HK-2 (cell line): ENCODE results near the gene NOTCH1.
A peak's percentile ranks its signal among the peaks of the same experiment; 100 is the strongest.

ENCODE experiments used
- DNase-seq: peaks from one replicate; pipeline ENCODE4 v3.0.0-alpha.2; 2018; ENCODE audit not compliant: unreplicated experiment

Gene NOTCH1

DNA sequence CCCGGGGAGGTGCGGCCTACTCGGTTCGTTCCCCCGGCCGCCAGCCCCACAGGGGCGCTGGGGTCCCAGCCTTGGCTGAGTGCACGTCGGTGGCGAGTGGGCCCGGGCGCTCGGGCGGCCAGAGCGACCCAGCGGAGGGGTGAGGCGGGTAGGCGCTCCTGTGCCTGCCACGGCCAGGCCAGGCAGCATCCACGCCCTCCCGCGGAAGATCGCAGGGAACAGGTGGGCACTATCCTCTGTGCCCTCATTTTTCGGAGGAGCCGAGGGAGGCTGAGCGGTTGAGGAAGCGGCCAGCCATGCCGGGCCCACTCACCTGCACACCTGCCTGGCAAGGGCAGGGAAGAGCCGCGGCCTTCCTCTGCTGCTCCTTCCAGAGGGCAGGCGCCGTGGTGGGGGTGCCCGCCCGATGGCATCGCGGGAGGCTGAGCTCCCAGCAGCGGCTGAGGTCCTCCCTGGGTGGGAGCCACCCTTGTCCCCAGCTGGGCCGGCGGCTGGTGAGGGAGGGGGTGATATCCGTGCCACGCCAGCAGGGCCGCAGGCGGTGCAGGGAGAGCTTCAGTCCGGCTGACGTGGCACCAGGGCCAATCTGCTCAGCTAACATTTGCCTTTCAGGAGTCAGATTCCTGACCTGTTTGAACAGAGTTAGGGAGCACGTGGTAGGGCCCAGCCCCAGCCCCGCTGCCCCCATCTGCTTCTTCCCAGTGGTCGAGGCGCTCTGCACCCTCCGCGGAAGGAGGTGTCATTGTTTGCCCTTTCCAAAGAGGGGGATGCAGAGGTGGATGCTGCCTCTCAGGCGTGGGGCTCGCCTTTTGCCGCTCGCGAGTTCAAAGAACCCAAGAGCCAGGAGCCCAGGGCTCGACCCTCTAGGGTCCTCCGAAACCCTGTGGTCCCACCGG is 61.4 kb downstream of the NOTCH1 start:
- peak; percentile 69 for DNase-seq

DNA sequence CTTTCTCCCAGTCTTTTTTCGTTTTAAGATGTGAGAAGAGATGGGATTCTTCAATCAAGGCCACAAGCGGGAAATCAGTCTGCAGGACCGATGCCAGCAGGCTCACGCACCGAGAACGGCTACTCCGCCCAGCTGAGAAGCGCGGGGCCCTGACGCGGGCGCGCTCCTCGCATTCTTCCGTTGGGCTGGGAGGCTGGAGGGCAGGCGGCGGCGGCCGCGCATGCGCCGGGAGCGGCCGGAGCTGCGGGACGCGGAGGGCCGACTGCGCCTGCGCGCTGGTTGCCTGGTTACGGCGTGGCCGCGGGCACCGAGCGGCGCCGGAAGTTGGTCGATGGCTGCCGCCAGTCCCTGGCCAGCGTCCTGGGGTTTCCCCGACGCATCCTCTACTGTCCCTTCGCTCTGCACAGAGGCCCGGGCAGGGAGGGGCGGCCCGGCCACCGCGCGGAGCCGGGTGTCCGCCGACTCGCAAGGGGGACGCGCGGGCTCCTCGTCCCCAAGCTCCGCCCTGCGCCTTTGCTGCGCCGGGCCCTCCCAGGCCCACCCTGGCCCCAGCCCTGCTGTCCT is 62.2 kb downstream of the NOTCH1 start:
- peak; percentile 97 for DNase-seq

DNA sequence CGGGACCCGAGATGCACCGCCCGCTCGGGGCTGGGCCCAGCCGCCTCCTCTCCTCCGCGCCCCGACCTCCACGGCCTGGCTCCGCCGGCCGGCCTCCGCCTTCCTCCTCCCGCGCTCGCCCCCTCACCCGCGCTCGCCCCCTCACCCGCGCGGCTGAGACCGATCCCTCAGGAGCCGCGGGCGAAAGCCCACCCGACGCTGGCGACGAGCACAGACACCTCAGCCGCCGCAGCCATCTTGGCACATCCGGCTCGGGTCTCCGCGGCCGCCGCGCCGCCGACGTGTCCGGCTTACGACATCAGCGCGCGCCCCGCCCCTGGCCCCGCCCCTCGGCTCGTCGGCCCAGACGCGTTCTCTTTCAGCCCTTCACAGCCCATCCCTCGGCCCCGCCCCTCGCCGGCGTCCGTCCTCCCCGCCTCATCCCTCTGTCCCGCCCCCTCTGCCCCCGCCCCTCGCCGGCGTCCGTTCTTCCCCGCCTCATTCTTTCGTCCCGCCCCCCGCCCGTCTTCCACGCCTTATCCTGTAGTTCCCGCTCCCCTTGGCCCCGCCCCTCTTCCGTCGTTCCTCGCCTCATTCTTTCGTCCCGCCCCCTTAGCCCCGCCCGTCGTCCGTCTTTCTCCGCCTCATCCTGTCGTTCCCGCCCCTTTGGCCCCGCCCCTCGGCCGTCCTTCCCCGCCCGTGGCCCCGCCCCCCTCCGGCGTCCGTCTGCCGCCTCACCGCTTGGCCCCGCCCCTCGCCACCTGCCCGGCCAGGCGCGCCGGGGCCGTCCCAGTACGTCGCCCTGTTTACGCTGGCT is 62.9 kb downstream of the NOTCH1 start, which contains the start of gene SEC16A:
SEC16A (minus strand) TSS at position 248 of the 796 bp plus-strand sequence. CDS start 5,425 bp downstream, outside the sequence.
- peak; percentile 100 for DNase-seq

DNA sequence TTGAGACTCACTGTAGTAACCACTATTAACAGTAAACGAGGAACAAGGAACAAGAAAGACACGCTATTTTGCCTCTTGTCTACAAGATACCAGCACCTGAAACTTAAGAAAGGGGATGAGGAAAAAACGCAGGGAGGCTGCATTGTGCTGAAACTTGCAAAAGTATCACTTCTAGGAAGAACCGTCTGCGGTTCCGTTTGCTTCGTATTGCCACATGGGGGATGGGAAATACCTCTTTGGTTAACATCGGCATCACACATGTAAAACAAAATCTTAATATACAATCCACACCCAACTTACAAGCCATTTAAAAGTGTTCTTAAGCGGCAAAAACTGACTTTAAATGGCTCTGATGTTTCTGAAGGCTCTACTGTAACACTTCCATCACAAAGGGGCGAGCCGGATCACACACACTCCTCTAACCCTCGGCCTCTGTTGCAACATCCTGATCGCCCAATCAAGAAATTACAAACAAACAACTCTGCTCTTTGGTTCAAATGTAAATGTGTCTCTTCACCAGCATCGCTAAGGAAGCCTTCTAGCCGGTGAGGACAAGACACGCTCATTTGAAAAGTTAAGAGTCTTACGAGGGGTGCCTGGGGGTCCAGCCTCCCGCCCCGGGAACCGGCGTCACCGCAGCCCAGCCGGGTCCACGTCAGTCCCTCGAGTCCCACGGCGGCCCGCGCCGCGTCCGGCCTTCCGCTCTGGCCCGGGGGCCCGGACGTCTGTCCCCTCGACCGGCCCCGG is 63.6 kb downstream of the NOTCH1 start:
- no peak for DNase-seq

DNA sequence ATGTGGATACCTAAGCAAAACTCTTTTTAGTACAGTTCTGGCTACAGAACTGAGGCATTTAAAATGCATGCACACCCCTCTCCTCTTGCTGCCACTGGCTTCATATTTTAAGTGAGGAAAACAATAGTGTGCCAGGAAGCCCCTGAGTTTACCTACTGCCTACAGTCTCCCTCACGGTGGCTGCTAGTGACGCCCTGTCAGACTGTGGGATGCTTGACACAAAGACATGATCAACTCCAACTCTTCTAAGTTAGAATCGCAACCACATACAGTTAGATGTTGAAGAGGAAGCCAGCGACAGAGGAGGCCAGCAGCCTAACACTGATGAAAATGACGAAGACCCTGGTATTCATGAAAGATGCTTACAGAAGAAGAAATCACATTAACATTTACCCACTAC is 64.3 kb downstream of the NOTCH1 start:
- no peak for DNase-seq

DNA sequence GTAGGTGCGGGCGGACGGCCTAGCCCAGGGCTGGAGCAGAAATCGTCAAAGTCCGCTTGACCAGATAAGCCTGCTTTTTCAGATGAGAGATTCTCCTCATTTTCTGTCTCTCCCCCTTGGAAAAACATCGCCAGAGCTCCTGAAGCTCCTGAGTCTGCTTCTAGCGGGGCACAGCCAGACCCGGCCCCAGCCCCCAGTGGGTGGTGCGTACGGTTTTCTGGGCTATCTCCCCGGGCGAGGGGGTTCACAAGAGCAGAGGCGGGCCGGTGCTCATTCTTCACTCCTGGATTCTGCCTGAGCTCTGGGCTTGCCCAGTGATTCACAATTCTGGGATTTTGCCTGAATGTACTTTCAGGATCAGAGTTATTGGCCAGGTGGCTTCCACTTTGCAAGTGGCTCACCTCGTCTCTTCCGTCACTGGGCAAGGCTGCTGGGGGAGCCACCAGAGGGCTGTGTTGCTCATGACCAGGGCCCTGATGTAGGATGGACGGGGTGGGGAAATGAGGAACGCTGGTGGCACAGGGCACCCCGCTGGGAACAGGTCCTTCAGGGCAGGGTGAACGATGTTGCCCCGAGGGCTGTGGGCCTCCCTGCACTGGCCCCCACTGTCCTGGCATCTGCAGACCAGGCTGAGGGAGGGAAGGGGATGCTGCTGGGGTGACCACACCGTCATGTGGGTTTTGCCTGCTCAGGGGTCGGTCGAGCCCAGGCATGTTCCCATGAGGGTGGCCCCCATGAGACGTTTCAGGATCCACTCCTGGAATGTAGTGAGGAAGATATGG is 69.3 kb downstream of the NOTCH1 start:
- no peak for DNase-seq

DNA sequence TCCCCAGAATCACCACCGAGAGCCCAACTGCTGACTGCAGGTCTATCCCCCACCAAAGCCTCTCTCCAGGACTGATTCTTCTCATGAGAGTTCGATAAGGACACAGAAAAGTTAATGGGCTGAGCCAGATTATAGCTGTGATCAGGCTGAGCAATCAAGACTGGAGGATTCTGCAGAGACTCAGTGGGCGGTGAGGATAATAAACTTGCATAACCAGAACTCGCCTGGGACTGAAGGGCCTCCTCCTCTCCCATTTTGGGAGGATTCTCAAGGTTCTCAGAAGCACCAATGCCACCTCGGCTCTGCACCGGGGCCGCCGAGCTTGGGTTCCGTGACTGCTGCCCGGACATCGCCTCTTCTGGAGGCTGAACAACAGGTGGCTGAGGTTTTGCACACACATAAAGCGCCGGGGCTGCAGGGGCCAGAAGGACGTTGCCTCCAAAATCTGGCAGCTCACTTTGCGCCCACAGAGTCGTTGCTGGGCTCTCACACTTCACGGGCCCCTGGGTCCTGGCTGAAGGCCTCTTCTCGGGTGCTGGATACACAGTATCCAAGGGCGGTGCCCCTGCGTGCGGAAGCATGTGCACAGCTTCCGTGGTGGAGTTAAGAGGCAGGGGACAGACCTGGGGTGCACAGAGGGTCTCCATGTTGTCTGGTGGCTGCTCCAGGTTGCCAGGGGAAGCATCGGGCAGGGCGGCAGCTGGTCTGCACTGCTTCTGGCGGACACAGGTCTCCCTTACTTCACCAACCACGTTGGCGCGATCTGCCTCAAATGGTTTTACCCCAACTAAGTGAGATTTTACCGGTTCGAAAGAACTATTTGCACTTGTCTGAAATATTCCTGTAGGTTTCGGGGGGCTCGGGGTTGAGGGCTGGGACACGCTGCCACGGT is 70.6 kb downstream of the NOTCH1 start:
- DNase-seq, result no peak

DNA sequence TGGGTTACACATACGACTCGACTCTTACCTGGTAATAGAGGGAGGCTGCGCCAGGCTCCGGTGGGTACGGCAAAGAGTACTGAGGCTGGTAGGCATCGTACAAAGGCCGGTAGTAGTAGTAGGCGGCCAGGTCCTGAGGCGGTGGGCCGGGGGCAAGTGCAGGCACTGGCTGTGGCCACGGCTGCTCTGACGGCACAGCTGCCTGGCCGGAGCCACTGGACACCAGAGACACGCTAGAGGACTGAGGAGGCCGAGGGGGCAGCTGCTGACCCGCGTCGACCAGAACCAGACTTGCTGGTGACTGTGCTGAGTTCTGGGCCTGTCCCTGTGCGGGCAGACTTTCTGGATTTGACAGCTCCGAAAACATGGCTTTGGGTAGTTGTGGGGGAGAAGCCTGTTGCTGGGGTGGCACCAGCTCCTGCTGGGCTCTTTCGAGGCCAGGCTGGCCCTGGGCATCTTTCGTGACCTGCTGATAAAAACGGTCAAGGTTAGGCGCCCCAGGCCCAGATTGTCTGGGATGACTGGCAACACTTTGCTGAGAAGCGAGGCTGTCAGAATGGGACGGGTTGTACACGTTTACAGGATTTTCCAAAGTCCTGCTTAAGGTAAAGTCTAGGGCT is 71.7 kb downstream of the NOTCH1 start:
- DNase-seq, result no peak

DNA sequence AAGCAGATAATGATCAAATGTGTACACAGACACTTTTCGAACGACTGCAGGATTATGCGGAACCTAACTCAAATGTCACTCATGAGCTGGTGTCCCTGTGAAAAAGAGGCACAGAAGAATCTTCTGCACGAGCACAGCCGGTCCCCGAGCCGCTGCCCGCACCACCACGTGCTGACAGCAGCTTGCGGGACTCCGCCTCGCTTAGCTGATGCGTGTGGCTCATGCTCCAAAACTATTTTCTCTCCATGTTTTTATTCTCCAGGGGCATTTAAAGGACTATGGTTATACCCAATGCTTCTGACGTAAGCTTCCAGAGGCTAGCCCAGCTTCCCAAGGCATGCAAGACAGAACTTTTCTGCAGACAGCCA is 72.5 kb downstream of the NOTCH1 start:
- DNase-seq, result no peak

DNA sequence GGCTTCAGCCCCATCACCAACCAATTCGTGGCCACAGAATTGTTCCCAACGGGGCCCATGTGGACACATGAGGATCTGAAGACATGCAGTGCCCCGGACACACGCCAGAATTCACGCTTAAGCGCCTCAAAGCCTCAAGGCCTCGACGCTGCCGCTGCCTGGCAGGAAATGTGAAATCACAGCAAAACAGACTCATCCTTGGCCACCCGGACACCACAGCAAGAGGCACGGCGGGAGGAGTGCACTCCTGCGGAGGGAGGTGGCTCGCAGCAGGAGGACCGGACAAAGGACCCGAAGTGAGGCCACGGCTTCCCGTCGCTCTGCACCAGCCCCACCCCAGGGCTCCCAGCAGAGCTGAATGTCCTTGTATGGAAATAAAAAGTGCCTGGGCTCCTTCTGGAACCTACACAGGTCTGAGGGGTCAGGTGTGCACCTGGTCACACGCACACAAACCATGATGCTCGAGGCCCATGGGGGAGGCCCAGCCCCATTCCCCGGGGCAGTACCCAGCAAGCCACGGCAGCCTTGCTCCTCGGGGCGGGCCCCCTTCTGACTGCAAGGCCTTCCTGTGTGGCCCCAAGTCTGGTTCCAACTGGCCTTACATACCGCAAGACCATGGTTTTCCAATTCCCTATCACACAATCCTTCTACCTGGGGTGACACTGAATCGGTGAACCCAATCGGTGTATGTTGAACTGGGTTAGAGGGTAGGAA is 73.1 kb downstream of the NOTCH1 start:
- DNase-seq, result no peak

DNA sequence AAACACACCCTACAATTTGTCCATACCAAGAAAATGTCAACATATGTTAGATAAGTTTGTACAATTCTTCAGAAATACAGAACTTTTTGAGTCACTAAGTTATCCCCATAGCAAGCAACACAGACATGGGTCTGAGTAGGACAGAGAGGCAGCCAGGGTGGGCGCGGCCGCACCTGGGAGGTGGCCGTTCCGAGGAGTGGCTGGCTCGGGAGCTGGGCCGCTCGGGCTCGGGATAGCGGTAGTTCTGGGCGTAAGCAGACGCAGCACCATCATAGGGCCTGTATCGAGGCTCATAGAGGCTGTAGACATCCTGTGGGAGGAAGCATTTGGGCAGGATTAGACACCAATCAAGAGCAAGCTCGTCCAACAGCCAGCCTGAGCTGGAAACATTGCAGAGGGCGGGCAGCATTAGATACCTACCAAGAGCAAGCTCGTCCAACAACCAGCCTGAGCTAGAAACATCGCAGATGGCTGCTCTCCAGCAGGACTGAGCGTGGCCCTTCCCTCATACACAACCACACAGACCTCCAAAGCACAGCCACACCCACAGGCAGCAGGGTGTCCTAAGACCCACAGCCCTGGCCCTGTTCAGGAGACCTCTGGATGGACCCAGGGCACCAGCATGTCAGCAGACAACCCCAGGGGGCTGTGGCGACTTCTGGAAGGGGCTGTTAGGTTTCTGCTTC is 73.9 kb downstream of the NOTCH1 start:
- no peak for DNase-seq

DNA sequence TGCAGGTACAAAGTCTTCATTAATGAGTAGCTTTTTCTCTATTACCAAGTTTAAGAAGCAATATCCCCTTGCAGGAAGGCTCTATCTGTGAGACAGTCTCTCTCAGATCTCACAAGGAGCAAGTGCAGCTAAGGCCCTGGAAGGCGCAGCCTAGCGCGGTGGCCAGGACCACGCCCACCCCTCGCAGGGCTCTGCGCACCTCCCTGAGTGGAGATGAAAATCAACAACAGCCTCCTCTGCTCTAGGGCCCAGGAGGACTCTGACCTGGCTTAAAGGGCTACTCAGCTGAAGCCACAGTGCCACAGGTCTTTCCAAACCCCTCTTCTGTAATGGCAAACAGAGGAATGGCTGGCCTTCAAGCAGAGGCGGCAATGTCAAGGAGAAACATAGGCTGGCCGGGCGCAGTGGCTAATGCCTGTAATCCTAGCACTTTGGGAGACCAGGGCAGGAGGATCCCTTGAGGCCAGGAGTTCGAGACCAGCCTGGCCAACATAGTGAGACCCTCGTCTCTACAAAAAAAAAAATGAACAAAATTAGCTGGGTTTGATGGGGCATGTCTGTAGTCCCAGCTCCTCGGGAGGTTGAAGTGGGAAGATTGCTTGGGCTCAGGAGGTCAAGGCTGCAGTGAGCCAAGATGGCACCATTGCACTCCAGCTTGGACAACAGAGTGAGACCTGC is 74.9 kb downstream of the NOTCH1 start:
- DNase-seq, result no peak

DNA sequence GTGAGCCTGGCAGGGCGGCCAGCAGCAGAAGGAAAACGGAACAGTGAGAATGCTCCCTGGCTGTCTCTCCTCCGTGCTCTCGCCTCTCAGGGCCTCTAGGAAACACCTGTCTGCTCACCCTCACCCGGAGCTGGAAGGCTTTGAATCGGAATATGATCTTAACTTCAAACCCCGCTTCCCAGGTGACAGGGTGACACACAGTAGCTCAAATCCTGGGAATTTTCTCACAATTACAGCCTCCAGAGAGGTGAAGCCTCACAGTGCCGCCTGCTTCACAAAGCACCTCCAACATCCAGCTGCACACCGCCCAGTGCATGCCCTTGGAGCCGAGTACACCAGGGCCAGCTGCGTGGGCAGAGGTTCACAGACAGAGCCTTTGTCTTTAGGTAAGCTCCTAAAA is 75.5 kb downstream of the NOTCH1 start:
- DNase-seq, result no peak

DNA sequence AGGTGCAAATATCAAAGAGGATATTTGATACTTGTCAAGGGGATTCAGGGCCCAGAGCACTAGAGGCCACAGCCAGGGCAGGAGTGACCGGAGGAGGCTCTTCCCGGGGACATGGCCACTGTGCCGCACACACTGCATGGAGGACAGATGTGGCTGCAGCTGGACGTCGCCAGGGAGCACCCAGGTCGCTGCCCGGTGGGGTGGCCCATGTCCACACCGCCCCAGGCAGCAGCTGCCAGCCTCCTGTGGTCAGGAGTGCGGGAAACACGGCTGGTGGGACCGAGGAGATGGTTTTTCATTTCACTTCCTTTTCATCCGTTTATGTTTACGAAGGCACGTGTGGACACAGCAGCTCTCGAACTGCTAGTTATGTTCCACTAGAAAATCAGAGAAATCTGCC is 78.1 kb downstream of the NOTCH1 start:
- no peak for DNase-seq

DNA sequence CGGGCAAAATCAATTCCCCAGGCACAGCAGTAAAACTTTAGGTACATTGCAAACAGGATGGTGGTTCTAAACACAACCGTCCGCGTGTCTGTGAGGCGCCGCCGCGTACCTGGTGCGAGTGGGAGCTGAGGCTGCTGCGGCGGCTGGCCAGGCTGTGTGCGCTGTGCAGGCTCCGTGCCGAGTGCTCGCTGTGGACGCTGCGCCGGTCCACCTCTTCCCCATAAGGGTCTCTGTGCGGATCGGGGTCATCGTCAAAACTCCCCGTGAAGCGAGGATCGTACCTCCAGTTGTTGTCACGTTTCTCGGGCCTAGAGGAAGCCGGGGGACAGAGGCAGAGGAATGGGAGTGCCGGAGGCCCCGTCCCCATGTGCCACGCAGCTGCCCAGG is 79.7 kb downstream of the NOTCH1 start:
- no peak for DNase-seq

DNA sequence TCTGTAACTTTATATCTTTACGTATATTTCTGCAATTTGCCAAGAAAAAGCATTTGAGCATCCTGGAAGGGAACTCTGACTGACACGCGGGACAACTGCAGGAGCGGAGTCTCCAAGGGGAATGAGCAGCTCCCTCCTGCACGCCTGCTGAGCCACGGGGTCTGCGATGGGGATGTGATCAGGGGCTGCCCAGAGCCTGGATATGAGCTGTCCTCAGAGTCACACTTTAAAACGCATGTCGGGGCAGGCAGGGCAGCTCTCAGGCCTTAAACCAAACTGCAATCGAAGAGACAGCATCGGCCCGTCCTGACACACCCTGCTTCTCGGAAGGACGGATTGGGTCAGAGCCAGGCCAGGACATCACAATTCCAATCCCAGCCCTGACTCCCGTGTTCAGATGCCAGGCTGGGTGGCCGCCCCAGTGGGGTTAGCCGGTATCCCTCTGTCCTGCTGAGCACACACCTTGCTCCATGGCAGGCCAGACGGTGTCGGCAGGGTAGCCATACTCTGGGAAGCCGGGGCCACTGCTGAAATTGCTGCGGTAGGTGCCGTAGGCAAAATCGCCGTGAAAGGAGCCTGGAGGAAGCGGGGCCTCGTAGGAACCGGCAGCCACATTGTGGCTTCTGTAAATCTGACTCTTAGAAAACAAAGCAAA is 80.2 kb downstream of the NOTCH1 start:
- no peak for DNase-seq

DNA sequence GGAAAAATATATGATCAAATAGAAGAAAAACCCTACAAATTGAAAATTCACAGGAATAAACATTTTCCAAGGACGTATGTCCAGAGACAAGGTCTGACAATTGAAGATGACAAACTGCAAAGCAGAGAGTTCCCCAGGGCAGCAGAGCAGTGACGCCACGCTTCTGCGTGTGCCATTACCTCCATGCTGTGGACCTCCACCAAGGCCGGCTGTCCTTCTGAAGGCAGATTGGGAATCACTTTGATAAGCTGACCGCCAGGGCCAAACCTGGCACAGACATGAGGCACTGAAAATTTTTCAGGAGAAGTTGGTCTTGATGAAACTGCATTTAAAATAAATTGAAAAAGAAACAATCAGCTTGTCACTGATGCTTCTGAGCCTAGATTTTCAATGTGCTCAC is 81.6 kb downstream of the NOTCH1 start:
- DNase-seq, result no peak
